ENCODE data around the gene SUGT1.
A peak's percentile ranks its signal among the peaks of the same experiment; 100 is the strongest.

- TF ChIP-seq EZH2 (IDR thresholded peaks at IDR 0.05; ENCODE audit: borderline replicate concordance, low read depth, low read length, poor library complexity, severe bottlenecking), result no peak
- peak; percentile 64 for TF ChIP-seq CTCF (conservative IDR thresholded peaks at IDR 0.05; ENCODE audit: low read depth, low read length)
These were observed 12.7 kb downstream of the SUGT1 start for GRCh38 chr13:52665325-52665724.
